ENCODE data around the gene MED14. TPM values are rescaled to one million over a fixed set of nuclear protein-coding genes. Genes with fewer than 3 reads are reported as not detected.

MED14 gene
- total and polyA plus RNA-seq, 10 donors, result 6.9 to 63.9 (median 47.0) TPM

GRCh38 chrX:40603446-40603845, 131.9 kb downstream of the MED14 start:
- Histone ChIP-seq H3K4me3 (no peak overlapping the region), H3K9me3 (no peaks in the 10 kb centered on the region), H3K36me3 (peaks cover 0 to 69% (median 24%) of the 10 kb centered on the region in 6 donors), H3K27ac (no peak overlapping the region), H3K4me1 (no peaks in the 10 kb centered on the region), H3K27me3 (replicated peaks in 1 of 7) (peaks cover 0 to 4% (median 0%) of the 10 kb centered on the region in 7 donors)
- intact Hi-C loops (cut with DNase I; ENCODE audit: low total_unique reads), result no loop called here
- no peak for DNase-seq
- no peak for TF ChIP-seq CTCF (IDR thresholded peaks at IDR 0.05 in 8 of 11, conservative IDR thresholded peaks at IDR 0.05 in 3 of 11)
- 89 to 99% (median 94%) methylated on average over 6 of the region's 6 CpGs for WGBS, 5 donors

Other genes starting within 250 kb of the MED14 start
- gene ATP6AP2, start 154.6 kb downstream of the MED14 start, total RNA-seq, result 100 to 1,000 TPM in 3 of 7 donors, 10 to 100 TPM in 4; 75.8 to 130 (median 98.1) TPM
- 10 to 100 TPM; 36.9 to 59.6 (median 50.7) TPM for gene ATP6AP2, start 154.6 kb downstream of the MED14 start, polyA plus RNA-seq
- gene MPC1L, start 112.1 kb downstream of the MED14 start, total RNA-seq, result not detected
- gene MPC1L, start 112.1 kb downstream of the MED14 start, polyA plus RNA-seq, result under 1 TPM in 1 of 3 donors, not detected in 2; 0.28 TPM
- 10 to 100 TPM; 24.8 to 35.1 (median 28.5) TPM for gene CXorf38, start 88.0 kb downstream of the MED14 start, total RNA-seq
- gene CXorf38, start 88.0 kb downstream of the MED14 start, polyA plus RNA-seq, result 10 to 100 TPM in 2 of 3 donors, 1 to 10 TPM in 1; 9.4 to 13.7 (median 12.6) TPM

Measured in spleen (tissue), 11 donors.